Measurements from ENCODE around the gene UAP1.
"Not testable (repeated sequence)": the region's sequence is repeated elsewhere in the genome, so short reads cannot be mapped to it uniquely, and the experiment has no call there.

DNA sequence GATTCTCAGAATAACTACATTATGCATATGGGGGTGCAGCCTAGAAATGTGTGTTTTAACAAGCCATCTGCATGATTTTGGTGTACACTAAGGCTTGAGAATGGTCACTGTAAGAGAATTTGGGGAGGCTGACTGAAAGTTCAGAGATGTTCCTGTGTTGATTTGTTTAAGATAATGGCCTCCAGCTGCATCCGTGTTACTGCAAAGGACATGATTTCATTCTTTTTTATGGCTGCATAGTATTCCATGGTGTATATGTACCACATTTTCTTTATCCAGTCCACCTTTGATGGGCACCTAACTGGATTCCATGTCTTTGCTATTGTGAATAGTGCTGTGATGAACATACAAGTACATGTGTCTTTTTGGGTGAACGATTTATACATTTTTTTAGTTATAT, 41.6 kb downstream of the UAP1 start:
- TF ChIP-seq, protein P1, sequence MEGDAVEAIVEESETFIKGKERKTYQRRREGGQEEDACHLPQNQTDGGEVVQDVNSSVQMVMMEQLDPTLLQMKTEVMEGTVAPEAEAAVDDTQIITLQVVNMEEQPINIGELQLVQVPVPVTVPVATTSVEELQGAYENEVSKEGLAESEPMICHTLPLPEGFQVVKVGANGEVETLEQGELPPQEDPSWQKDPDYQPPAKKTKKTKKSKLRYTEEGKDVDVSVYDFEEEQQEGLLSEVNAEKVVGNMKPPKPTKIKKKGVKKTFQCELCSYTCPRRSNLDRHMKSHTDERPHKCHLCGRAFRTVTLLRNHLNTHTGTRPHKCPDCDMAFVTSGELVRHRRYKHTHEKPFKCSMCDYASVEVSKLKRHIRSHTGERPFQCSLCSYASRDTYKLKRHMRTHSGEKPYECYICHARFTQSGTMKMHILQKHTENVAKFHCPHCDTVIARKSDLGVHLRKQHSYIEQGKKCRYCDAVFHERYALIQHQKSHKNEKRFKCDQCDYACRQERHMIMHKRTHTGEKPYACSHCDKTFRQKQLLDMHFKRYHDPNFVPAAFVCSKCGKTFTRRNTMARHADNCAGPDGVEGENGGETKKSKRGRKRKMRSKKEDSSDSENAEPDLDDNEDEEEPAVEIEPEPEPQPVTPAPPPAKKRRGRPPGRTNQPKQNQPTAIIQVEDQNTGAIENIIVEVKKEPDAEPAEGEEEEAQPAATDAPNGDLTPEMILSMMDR (IDR thresholded peaks at IDR 0.05; ENCODE audit: borderline replicate concordance, extremely low read depth, low read length, poor library complexity, severe bottlenecking), result not testable (repeated sequence)
- TF ChIP-seq EZH2 (IDR thresholded peaks at IDR 0.05; ENCODE audit: borderline replicate concordance, low read depth, low read length, severe bottlenecking), result not testable (repeated sequence)

All from DND-41 (cell line).